ENCODE data around the gene PLXNC1. TPM values are rescaled to one million over a fixed set of nuclear protein-coding genes. Genes with fewer than 3 reads are reported as not detected.
A peak's percentile ranks its signal among the peaks of the same experiment; 100 is the strongest.

PLXNC1 gene
- total and polyA plus RNA-seq, 8 donors: 7.3 to 55.9 (median 11.1) TPM

GRCh38 chr12:94179723-94180122 lies 31.3 kb downstream of the PLXNC1 start:
- TF ChIP-seq CTCF (IDR thresholded peaks at IDR 0.05): no peak
- H3K36me3 ChIP-seq: peaks cover 0 to 17% of the 10 kb centered on the region in 2 donors
- intact Hi-C loops (cut with DNase I): no loop called here
- H3K27me3 ChIP-seq: no peaks in the 10 kb centered on the region
- DNase-seq (no peak), ATAC-seq (no peak)
- H3K9me3 ChIP-seq: peaks cover 0 to 10% of the 10 kb centered on the region in 2 donors
- no peak overlapping the region for H3K4me3 ChIP-seq
- peaks cover 0 to 48% of the 10 kb centered on the region in 2 donors for H3K4me1 ChIP-seq
- H3K27ac ChIP-seq: peak overlapping the region in 1 of 2 donors; percentile 79

DNA sequence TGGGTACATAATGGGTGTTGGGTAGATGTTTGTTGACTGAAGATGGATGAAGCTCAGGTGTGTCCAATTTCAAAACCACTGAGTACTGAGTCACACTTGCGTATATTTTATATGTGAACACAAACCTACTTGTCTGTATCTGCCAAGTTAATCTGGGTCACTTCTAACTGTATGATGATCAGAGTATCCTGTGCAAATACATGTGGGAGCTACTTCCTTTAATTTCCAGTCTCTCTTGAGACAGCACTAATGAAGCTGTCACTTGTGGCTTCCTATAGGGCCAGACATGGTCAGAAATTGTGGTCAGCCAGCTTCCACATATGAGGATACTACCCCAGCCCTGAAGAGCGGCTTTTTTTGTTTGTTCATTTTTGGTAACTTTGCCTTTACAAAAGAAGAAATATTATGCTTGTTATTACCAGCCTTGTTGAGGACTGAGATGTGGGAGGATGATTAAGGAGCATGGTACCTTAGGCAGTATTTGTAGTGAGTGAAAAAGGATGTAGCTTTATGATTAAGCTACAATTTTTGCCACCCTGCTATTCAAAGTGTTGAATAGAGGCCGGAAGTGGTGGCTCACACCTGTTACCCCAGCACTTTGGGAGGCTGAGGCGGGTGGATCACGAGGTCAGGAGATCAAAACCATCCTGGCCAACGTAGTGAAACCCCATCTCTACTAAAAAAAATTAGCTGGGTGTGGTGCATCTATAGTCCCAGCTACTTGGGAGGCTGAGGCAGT lies 32.4 kb downstream of the PLXNC1 start:
- Histone ChIP-seq H3K36me3 (peaks cover 0 to 17% of the 10 kb centered on the region in 2 donors), H3K27ac (peak overlapping the region in 1 of 2 donors; percentile 79), H3K4me1 (peaks cover 0 to 37% of the 10 kb centered on the region in 2 donors), H3K9me3 (peaks cover 0 to 10% of the 10 kb centered on the region in 2 donors), H3K4me3 (no peak overlapping the region), H3K27me3 (no peaks in the 10 kb centered on the region)
- no peak for TF ChIP-seq CTCF (IDR thresholded peaks at IDR 0.05)
- ATAC-seq (peak; percentile 71), DNase-seq (no peak)
- intact Hi-C loops (cut with DNase I): no loop called here

DNA sequence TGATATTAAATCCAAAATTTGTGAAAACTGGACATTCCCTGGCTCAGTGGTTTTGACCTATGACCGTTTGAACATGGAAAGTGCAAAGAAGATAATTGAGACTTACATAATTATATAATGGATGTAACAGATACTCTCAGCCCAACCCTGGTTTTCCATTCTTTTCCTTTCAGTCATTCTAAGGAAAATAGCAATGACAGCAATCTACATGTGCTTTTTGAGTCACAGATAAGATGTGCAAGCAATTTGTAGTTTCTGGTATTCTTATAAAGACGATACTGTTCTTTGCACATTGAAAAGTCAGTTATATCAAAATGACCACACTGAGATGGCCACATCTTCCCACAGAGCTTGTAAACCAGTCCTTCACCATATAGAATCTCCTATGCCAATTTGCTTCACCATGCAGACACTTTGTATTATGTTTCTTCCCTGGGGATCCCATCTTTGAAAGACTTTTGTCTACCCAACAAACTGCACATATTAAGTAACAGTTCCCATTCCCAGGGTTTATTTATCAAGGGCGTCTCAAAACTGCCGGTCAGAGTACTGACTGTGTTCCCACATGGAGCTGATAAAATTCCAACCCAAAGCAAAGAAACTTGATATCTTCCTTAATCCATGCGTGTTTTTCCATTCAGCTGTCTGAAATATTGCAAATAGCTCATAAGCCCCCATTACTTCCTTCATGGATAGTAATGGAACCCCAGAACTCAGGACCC lies 34.8 kb downstream of the PLXNC1 start:
- no peak for TF ChIP-seq CTCF (IDR thresholded peaks at IDR 0.05)
- Histone ChIP-seq H3K4me3 (no peak overlapping the region), H3K36me3 (peaks cover 0 to 38% of the 10 kb centered on the region in 2 donors), H3K9me3 (peaks cover 0 to 3% of the 10 kb centered on the region in 2 donors), H3K4me1 (peaks cover 0 to 26% of the 10 kb centered on the region in 2 donors), H3K27me3 (no peaks in the 10 kb centered on the region), H3K27ac (no peak overlapping the region)
- DNase-seq (no peak), ATAC-seq (no peak)
- intact Hi-C loops (cut with DNase I): no loop called here

DNA sequence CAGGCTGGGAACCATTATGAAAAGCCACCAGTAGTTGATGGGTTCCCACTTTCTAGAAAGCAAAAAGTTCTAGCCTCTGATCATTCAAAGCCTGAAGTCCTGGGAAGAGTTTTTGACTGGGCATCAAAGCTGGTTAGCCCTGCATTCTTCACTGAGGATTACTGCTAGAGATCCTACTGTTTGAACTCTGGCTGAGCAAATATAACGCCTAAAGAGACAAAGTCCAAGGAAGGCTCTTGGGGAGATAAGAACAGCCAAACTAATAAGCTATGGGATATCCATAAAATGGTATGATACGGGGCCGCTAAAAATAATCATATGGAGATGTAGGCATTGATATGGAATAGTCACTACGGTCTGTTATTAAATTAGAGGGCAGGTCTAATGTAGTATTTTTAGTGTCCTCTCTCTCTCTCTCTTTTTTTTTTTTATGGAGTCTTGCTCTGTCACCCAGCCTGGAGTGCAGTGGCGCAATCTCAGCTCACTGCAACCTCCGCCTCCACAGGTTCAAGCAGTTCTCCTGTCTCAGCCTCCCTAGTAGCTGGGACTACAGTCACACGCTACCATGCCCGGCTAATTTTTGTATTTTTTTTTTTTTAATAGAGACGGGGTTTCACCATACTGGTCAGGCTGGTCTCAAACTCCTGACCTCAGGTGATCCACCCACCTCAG lies 35.5 kb downstream of the PLXNC1 start:
- no peak for TF ChIP-seq CTCF (IDR thresholded peaks at IDR 0.05)
- DNase-seq (no peak), ATAC-seq (no peak)
- no peak overlapping the region for H3K4me3 ChIP-seq
- peaks cover 0 to 45% of the 10 kb centered on the region in 2 donors for H3K36me3 ChIP-seq
- no peak overlapping the region for H3K27ac ChIP-seq
- H3K9me3 ChIP-seq: no peaks in the 10 kb centered on the region
- intact Hi-C loops (cut with DNase I): no loop called here
- H3K4me1 ChIP-seq: peaks cover 0 to 24% of the 10 kb centered on the region in 2 donors
- no peaks in the 10 kb centered on the region for H3K27me3 ChIP-seq
